ENCODE results near the gene TRPV4. TPM values are rescaled to one million over a fixed set of nuclear protein-coding genes. Genes with fewer than 3 reads are reported as not detected.

TRPV4 gene
- total RNA-seq, 1 donor from 2014 or later: 3.5 TPM

DNA sequence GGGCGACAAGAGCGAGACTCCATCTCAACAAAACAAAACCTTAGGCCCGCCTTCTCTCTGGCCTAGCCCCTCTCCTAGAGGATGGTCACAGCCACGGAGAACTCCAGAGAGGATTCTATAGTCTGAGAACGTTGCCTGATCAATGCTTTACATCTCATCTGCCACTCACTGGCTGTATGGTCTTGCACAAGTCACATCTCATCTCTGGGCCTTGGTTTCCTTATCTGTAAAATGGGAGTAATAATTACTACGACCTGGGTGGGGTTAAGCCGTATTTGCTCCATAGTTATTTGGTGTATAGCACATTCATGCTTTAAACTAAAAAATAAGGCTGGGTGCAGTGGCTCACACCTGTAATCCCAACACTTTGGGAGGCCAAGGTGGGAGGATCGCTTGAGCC is 8.5 kb downstream of the TRPV4 start:
- Mint-ChIP-seq H3K36me3 (ENCODE audit: low read depth) (no peaks in the 10 kb centered on the region), H3K27ac (ENCODE audit: unreplicated experiment) (no peak overlapping the region), H3K4me1 (peaks cover 33% of the 10 kb centered on the region), H3K9me3 (no peaks in the 10 kb centered on the region), H3K27me3 (ENCODE audit: low read depth) (no peaks in the 10 kb centered on the region), H3K4me3 (no peak overlapping the region)
- DNase-seq (ENCODE audit: low read depth, low spot score): no peak
- TF ChIP-seq, protein P1, sequence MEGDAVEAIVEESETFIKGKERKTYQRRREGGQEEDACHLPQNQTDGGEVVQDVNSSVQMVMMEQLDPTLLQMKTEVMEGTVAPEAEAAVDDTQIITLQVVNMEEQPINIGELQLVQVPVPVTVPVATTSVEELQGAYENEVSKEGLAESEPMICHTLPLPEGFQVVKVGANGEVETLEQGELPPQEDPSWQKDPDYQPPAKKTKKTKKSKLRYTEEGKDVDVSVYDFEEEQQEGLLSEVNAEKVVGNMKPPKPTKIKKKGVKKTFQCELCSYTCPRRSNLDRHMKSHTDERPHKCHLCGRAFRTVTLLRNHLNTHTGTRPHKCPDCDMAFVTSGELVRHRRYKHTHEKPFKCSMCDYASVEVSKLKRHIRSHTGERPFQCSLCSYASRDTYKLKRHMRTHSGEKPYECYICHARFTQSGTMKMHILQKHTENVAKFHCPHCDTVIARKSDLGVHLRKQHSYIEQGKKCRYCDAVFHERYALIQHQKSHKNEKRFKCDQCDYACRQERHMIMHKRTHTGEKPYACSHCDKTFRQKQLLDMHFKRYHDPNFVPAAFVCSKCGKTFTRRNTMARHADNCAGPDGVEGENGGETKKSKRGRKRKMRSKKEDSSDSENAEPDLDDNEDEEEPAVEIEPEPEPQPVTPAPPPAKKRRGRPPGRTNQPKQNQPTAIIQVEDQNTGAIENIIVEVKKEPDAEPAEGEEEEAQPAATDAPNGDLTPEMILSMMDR (conservative IDR thresholded peaks at IDR 0.05): no peak

- Mint-ChIP-seq H3K27me3 (ENCODE audit: low read depth) (no peaks in the 10 kb centered on the region), H3K36me3 (ENCODE audit: low read depth) (no peaks in the 10 kb centered on the region), H3K4me3 (no peak overlapping the region), H3K4me1 (peaks cover 39% of the 10 kb centered on the region), H3K9me3 (no peaks in the 10 kb centered on the region), H3K27ac (ENCODE audit: unreplicated experiment) (no peak overlapping the region)
- TF ChIP-seq, protein P1 (conservative IDR thresholded peaks at IDR 0.05): no peak
- DNase-seq (ENCODE audit: low read depth, low spot score): no peak
Observed at GRCh38 chr12:109822951-109823411, 10.2 kb downstream of the TRPV4 start.

DNA sequence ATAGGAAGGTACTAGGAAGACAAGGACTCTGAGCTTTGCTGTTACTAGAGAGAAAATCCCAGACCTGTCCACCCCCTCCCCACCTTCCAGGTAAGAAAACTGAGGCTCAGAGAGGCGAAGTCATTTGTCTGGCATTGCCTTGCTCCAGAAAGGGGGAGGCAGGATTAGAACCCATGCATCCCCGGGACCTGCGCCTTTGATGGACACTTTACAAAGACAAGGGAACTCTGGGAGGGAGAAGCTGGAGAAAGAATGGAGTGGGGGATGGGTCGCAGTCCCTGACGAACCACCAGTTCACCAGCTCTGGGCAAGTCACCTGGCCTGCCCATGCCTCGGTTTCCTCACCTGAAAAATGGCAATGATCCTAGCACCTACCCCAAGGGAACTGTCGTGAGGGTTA is 10.8 kb downstream of the TRPV4 start:
- H3K36me3 Mint-ChIP-seq (ENCODE audit: low read depth): no peaks in the 10 kb centered on the region

GRCh38 chr12:109821968-109822367 is 11.2 kb downstream of the TRPV4 start:
- TF ChIP-seq, protein P1 (conservative IDR thresholded peaks at IDR 0.05): no peak
- H3K36me3 Mint-ChIP-seq (ENCODE audit: low read depth): no peaks in the 10 kb centered on the region
- no peak for DNase-seq (ENCODE audit: low read depth, low spot score)
- no peaks in the 10 kb centered on the region for H3K9me3 Mint-ChIP-seq
- no peak overlapping the region for H3K4me3 Mint-ChIP-seq
- H3K4me1 Mint-ChIP-seq: peaks cover 31% of the 10 kb centered on the region
- no peaks in the 10 kb centered on the region for H3K27me3 Mint-ChIP-seq (ENCODE audit: low read depth)
- H3K27ac Mint-ChIP-seq (ENCODE audit: unreplicated experiment): no peak overlapping the region

More for the DNA sequence above, 10.8 kb downstream of the TRPV4 start:
- peaks cover 33% of the 10 kb centered on the region for H3K4me1 Mint-ChIP-seq
- DNase-seq (ENCODE audit: low read depth, low spot score): no peak
- TF ChIP-seq, protein P1 (conservative IDR thresholded peaks at IDR 0.05): no peak
- no peaks in the 10 kb centered on the region for H3K27me3 Mint-ChIP-seq (ENCODE audit: low read depth)
- no peak overlapping the region for H3K4me3 Mint-ChIP-seq
- H3K27ac Mint-ChIP-seq (ENCODE audit: unreplicated experiment): no peak overlapping the region
- H3K9me3 Mint-ChIP-seq: no peaks in the 10 kb centered on the region

DNA sequence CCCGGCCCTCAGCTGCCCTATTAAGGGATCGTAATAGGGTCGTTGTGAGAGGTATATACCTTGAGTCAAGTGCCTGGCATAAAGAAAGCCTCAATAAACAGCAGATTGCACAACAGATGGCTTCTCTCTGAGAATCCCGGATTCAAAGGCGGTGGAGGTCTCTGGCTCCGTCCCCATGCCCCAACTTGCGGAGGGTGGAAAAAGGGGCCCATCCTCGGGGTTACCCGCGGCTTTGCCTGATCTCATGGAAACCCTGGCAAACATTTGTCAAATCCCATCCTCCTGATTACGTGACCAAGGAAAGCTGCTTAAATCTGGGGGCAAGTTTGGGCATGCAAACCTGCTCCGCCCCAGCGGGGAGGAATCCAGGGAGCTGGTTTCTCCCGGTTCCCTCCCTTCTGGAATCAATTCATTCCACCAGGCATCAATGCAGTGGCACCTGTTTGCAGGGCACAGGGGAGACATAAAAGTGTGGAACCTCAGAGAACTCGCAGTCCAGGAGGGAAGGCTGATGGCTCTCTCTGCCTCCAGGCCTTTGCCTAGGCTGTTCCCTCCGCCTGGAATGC is 12.3 kb downstream of the TRPV4 start:
- Mint-ChIP-seq H3K4me1 (peaks cover 25% of the 10 kb centered on the region), H3K27ac (ENCODE audit: unreplicated experiment) (no peak overlapping the region)
- TF ChIP-seq, protein P1 (conservative IDR thresholded peaks at IDR 0.05): no peak

More for the DNA sequence above, 12.3 kb downstream of the TRPV4 start:
- no peak for DNase-seq (ENCODE audit: low read depth, low spot score)
- Mint-ChIP-seq H3K36me3 (ENCODE audit: low read depth) (no peaks in the 10 kb centered on the region), H3K27me3 (ENCODE audit: low read depth) (no peaks in the 10 kb centered on the region), H3K4me3 (no peak overlapping the region), H3K9me3 (no peaks in the 10 kb centered on the region)

Measured in neural crest cell (in vitro differentiated cells).